Activated effector memory CD4-positive, alpha-beta T cell treated with anti-CD3 and anti-CD28 coated beads, Interleukin-2, amount 50 U/mL, for 16 hours (primary cell): ENCODE results near the gene HNRNPU.
"Not testable (repeated sequence)": the region's sequence is repeated elsewhere in the genome, so short reads cannot be mapped to it uniquely, and the experiment has no call there.

Experiments used
- DNase-seq: peaks from one replicate; pipeline ENCODE4 v3.0.0-alpha.2; 2020

Gene HNRNPU

DNA sequence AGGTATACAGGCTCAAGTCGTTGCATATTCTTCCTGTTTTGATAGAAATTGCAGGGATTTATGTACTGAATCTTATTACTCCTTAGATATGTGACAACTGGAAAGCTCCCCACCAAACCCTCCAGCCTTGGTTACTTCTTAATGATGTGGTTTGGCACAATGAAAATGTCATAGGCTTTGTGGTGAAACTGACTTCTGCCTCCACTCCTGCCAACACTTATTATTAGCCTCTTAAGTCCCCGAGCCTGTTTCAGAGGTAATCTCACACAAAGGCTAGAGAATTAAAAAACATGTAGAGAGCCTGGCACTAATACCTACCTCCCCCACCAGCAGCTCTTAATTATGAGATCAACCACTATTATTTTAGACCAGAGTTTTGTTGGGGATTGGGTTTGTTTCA is 24.7 kb downstream of the HNRNPU start:
- DNase-seq = no peak

DNA sequence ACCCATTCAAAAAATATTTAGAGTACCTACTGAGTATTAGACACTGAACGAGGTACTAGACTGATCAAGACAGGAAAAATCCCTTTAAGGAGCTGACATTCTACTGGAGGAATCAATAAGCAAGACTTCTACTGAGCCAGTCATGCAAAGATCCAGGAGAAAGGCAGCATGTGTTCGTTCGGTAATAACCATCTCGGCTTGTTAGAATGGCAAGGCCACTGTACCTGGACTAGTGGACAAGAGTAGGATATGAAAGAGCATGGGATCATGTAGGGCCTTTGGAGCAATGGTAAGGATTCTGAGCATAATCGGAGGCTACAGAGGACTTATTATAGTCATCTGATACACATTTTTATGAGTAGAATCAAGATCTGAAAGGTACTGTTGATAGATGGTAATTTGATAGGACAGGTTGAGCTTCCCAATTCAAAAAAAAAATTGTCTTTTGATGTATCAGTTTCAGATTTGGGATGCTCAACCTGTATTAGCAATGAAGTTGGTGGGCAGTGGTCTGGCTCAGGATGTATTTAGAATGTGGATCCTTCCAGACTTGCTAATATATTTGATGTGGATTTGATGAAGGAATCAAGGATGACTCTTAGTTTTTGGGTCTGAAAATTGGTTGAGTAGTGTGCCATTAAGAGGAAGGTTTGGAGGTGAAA is 26.6 kb downstream of the HNRNPU start:
- DNase-seq = no peak

DNA sequence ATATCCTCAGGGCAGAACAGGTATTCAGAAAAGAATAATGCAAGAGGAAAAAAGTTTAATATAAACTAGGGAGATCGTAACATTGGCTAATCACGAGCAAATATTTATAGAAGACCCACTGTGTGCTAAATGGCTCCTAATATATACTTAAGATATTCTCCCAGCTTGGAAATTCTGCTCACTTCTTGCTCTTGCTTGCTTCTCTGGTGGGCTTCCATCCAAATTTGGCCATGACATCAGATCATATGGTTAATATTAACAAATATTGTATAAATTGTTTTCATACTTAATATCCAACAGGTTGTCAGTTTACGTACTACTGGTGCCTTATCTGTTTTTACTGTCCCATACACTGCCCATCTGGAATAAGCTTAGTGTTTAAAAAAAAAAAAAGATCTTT is 27.8 kb downstream of the HNRNPU start:
- no peak for DNase-seq

DNA sequence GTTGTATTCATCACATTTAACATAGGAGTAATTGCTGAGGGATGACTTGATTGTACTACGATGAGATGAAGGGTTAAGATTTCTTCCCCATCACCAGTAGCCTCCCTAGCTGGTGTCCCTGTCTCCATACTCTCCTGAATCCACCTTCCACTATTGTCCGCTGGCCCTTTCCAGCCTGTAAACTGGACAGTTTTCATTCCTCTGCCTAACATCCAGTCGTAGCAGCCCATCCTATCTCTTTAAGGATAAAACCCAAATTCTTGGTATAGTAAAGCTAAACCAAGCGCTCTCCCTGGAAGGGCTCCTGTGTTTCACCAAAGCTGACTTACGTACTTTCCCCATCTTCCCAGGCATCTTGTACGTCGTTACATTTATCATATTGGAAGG is 28.2 kb downstream of the HNRNPU start:
- DNase-seq = no peak

DNA sequence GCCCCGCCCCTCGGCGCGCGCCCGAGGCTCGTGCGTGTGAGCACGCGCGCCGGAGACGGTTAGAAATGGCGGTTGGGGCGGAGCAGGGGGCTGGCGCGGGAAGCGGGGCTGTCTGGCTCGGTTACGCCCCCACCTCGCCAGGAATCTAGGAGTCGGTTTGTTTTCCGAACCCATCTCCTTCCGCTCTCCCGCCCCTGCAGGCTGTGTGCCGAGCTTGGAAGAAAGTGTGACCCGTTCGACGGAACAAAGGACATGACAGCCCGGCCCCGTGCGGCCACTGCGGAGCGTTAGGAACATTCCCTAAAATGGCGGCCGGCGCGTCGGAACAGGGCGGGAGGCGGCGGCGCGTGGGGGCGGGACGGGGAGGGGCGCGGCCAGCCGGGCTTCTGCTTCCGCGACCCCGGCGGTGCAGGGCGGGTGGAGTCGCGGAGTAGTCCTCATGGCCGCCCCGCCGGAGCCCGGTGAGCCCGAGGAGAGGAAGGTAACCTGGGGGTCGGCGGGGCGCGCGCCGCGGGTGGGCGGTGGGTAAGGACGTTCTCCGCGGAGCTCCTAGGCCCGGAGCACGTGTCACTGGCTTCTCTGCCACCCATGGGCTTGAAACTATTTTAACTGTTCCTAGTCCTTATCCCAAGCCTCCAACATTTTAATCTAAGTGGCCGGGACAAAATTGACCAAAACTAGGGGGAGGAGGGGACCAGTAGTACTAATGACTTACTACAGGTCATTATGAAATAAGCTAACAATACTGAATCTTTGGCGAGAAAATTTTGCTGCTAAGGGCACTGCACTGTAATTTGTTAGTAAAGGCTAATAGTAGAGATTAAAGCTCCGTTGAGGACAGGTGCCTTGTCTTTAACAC is 28.8 kb downstream of the HNRNPU start, which contains the start of gene COX20:
TSS of gene COX20 (plus strand) at position 383 of the 859 bp plus-strand sequence. CDS start at position 440, 57 bp downstream.
- peak; percentile 96 for DNase-seq

DNA sequence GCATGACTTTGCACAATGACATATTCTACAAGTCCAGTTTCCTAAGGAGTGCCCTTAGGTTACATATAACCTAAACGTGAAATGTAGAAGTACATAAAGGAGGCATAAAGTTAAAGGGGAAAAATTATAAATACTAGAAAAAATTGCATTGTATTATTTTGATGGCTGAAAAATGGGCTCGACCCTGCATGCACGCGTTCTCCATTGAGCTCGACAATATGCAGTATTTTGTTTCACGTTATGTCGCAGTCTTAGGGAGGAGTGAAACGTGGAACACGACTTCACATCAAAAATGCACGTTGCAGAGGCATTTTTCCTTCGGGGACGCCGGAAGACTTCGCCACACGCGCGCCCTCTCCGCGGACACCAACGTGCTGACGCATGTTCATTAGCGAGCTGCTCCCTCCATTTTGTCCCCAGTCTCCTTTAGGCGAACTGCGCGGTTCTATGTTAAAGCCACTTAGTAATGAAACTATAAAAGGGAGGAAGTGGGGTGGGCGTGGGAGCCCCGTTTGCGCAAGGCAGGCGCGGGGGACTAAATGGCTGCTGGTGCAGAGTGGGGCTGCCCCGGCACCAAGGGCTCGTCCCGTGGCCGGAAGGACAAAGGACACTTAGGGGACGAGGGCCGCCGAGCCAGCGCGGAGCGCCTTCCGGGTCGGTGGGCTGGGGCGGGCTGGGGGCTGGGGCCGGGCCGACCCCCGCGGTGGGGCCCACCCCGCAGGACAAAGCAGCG is 29.6 kb downstream of the HNRNPU start:
- DNase-seq = peak; percentile 95

DNA sequence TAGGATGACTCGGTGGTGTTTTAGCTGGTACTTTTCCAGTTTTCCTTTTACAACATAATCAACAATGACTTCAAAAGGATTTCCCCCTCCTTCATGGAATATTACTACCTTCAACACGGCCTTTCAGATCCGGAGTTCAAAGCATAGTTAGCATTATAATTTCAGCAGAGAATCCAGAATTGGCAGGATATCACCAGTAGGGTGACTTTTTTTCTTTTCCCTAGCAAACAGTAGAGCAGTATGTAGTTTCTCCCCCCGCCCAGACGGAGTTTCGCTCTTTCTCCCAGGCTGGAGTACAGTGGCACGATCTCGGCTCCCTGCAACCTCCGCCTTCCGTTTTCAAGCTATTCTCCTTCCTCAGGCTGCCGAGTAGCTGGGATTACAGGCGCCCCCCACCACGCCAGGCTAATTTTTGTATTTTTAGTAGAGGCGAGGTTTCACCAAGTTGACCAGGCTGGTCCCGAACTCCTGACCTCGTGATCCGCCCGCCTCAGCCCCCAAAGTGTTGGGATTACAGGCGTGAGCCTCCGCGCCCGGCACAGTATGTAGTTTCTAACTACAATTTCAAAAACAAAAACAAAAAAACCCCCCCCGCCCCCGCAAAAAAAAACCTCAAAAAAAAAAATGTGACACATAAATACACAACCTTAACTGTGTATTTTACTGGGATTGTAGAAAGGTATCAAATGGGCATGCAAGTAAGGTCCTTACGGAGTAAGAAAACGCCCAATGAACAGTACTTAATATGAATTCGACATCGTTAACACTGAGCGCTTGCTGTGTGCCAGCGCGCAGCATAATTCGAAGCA is 30.4 kb downstream of the HNRNPU start:
- peak; percentile 81 for DNase-seq

DNA sequence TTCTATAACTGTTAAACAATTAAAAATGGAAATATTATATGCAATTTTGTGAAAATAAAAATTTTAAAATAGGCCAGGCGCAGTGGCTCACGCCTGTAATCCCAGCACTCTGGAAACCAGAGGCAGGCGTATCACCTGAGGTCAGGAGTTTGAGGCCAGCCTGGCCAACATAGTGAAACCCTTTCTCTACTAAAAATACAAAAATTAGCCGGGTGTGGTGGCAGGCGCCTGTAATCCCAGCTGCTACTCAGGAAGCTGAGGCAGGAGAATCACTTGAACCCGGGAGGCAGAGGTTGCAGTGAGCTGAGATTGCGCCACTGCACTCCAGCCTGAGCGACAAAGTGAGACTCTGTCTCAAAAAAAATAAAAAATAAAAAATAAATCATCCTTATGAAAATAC is 31.1 kb downstream of the HNRNPU start:
- not testable (repeated sequence) for DNase-seq

DNA sequence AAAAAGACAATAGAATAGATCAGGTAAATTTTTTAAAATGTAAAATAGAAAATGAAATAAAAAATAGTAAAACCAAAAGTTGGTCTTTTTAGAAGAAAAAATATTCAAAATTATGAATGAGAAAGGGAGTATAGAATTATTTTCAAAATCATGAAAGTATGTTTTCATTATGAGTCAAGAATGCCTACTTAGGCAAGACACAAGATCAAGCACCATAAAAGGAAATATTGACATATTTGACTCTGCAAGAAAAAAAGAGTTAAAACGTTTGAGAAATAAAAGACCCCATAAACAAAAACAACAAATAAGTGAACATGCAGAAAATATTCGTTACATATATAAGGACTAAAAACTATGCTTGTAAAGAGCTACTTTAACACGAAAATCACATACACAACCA is 33.7 kb downstream of the HNRNPU start:
- no peak for DNase-seq

DNA sequence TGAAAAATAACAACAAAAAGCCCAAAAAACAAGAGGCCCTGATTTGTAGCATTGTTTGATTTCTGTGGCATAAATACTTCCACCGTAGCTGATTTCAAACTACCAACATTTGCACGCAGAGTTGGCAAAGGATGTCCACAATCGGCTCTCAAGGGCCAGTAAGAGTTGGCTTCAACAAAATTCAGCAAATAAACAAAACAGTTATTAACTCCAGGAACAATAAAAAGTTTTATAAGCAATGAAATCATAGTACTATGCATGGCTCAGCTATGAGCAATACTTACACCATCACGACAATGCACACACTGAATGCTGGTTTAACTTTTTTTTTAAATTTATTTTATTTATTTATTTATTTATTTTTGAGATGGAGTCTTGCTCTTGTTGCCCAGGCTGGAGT is 37.6 kb downstream of the HNRNPU start:
- no peak for DNase-seq

DNA sequence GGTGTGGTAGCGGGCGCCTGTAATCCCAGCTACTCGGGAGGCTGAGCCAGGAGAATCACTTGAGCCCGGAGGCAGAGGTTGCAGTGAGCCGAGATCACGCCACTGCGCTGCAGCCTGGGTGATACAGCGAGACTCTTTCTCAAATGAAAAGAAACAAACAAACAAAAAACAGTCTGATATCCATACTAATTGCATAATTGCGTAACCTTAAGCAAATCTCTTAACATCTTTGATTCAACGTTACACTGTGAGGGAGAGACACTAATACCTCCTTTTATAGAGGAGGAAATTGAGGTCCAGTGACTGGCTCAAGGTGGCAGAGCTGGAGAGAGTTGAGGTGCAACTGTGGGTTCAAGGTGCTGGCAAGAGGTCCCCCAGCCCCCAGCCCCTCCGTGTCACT is 41.5 kb downstream of the HNRNPU start:
- DNase-seq = no peak

DNA sequence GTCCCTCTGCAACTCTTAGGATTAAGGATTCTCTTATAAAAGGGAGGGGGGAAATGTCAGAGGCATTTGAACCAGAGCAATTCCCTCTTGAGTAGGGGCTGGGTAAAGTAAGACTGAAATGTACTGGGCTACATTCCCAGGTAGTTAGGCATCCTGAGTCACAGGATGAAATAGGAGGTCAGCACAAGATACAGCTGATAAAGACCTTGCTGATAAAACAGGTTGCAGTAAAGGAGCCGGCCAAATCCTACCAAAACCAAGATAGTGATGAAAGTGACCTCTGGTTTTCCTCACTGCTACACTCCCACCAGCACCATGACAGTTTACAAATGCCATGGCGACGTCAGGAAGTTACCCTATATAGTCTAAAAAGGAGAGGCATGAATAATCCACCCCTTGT is 43.2 kb downstream of the HNRNPU start:
- DNase-seq = no peak

DNA sequence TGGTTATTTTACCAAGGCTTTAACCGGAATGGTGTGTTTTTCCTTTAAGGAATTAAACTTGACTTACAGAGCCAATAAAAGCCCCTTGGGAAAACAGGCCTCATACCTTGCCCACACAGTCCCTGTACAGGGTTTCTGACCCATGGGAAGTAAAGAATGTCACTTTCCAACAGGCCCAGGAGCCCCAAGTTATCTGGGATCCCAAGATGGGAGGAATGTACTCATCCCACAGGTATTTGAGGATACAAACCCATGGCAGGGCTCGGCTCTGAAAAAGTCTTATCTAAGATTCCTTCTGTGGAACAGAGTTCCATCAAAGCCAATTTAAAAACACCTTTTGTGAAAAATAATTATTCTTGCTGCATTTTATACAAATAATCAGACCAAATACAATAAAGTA is 44.2 kb downstream of the HNRNPU start:
- no peak for DNase-seq

DNA sequence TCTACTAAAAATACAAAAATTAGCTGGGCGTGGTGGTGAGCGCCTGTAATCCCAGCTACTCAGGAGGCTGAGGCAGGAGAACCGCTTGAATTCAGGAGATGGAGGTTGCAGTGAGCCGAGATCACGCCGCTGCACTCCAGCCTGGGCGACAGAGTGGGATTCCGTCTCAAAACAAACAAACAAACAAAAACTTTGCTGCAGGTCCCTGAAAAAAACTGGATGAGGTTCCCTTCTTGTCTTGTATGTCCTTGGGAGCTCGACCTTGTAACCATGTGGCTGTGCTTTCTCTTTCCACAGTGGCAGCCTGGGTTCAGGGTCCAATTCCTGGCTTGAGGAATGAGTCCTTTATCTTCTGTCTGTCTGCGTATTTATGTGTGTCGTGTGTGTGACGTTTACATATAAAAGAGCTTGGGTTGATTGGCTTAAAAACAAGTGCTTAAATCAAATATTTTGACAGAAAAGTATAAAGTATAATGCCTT is 46.9 kb downstream of the HNRNPU start:
- DNase-seq = no peak

DNA sequence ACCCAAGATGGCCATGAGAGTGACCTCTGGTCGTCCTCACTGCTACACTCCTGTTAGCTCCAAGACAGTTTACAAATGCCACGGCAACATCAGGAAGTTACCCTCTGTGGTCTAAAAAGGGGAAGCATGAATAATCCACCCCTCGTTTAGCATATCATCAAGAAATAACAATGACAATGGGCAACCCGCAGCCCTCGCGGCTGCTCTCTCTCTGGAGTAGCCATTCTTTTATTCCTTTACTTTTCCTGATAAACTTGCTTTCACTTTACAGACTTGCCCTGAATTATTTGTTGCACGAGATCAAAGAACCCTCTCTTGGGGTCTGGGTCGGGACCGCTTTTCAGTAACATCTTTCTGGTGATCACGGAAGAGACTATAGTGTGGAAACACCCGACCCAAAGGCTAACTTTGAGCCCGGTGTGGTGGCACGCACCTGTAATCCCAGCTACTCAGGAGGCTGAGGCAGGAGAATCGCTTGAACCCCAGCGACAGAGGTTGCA is 48.7 kb downstream of the HNRNPU start:
- DNase-seq = no peak

DNA sequence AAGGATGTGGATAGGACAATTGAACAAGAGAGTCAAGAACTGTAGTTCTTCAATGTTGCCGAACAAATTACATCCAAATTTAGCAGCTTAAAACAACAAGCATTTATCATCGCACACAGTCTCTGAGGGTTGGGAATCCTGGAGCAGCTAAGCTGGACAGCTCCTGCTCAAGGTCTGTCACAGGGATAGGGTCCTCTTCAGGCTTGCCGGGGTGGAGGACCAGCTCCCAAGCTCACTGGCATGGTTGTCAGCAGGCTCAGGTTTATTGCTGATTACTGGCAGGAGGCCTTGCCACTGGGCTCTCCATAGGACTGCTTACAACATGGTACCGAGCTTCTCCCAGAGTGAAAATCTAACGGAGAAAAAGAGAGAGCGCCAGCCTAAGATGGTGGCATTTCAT is 51.0 kb downstream of the HNRNPU start:
- DNase-seq = no peak

DNA sequence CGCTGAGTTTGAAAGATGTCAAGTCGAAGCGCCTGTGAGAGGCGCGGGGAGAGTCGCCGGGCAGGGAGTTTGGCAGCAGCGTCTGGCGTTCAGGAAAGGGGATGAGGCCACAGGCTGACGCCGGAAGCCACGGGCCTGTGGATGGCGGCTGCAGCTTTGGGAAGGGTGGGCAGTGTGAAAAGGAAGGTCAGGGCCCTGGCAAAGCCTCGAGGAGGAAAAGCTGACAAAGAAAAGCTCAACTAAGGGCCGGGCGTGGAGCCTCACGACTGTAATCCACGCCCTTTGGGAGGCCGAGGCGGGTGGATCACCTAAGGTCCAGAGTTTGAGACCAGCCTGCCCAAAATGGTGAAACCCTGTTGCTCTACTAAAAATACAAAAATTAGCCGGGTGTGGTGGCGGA is 54.1 kb downstream of the HNRNPU start:
- DNase-seq = no peak

DNA sequence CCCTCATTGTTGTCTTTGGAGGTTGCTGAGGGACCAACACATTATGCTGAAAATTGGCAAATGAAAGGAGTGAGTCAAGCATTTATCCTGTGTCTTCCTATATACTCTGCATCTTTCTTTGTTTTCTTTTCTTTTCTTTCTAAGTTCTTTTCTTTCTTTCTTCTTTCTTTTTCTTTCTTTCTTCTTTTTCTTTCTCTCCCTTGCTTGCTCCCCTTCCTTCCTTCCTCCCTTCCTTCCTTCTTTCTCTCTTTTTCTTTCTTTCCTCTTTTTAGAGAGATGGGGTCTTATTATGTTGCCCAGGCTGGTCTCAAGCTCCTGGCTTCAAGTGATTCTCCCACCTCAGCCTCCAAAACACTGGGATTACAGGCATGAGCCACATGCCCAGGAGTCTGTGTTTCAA is 57.2 kb downstream of the HNRNPU start:
- DNase-seq = no peak

DNA sequence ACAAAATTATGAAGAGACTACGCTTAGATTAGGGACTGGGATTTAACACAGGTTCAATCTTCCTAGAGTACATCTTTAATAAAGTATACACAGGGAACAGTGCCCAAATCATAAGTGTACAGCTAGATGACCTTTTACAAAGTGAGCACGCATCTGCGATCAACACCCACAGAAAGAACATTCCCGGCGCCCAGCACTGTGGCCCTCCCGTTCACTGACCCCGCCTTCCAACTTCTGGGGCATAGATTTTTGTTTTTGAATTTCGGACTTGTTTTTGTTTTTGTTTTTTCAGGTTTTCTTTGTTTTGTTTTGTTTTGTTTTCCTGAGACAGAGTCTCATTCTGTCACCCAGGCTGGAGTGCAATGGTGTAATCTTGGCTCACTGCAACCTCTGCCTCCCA is 59.5 kb downstream of the HNRNPU start:
- no peak for DNase-seq

DNA sequence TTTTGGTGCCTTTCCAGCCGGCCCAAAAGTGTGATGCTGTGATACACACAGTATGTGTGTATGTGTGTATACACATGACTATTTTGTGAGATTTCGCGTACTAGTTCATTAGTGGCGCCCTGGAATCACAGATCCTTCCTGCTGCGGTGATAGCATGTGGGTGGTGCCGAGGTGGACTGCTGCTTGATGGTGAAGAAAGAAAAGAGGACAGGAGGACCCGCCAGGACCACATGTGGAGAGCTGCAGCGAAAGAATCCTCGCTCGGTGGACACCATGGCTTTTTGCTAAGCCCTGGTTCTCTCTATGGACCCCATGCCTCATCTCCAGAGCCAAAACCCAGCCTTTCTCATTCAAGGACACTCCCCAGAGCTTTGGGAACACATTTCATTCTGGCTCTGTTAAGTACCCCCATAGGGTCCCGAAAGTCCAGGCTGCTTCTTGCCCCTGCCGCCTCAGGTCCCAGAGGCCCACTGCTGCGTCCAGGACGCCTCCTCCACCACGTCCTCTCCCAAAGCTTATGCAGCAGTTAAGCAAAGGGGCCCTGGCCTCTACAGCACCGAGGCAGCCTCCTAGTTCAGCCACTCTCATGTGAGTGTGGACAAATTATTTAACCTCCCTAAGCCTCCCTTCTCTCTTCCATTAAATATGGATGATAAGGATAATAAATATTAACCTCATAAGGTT is 61.6 kb downstream of the HNRNPU start:
- DNase-seq = no peak

DNA sequence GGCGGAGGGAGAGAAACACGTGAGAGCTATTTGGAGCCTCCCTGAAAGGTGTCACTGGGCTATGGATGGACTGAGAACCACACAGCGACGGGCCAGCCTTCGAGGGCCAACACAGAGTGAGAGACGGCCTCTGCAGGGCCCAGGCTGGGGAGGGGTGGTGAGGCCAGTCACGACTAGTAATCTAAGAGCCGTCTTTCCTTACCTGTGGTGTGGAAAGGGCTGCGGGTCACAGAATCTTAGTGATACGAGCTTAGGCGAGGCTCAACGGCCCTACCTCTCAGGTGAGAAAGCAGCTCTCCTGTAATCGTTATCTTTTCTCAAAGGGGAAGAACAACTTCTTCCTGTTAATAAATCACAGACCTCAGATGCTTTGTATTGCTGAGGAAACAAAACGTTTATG is 62.3 kb downstream of the HNRNPU start:
- DNase-seq = no peak

DNA sequence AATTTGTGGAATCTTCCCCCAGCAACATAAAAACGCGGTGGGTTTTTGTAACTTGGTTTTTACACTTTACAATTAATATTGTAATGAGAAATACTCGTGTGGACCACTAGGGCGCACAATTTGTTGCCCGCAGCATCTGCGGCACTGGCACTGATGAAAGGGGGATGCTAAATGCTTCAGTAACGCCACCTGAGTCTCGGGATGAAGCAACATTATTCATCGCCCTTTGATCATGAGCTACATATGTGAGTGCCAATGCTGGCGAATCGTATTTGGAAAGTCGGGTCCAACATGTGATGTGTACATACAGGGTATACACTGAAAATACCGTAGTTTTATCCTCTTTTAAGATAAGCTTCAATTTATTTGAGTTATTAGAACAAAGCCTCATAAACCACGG is 63.1 kb downstream of the HNRNPU start:
- DNase-seq = peak; percentile 81
